Measurements from ENCODE around the gene CPSF7.

The CPSF7 gene

DNA sequence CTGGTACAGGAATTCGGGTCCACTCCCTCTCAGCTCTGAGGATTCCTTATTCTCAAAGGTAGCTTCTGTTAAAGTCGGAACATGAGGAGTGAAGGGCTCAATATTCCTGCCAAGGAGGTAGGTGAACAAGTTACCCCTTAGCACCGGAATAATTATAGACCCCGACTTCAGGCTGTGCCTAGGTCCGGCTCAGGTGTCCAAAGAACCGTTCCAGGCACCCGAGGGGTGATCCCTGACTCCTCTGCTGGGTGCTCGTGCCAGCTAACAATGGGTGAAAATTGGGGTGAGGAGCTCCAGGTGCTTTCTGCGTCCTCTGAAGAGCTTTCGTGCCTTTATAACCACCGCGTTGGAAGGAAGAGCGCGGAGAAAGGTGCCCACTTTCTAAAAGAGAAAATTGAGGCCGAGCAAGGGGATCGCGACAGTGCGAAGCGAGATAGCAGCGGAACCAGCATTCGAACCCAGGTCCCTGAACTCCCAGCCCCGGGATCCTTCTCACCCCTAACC is 68.5 kb downstream of the CPSF7 start:
- Histone ChIP-seq H4K20me1 (ENCODE audit: low read depth, low read length) (no peaks in the 10 kb centered on the region), H3K4me3 (ENCODE audit: insufficient read depth, low read length, poor library complexity, severe bottlenecking) (peak overlapping the region; percentile 78), H3F3A (ENCODE audit: insufficient read depth) (peaks cover 42% of the 10 kb centered on the region), H2AFZ (ENCODE audit: low read depth, low read length, severe bottlenecking) (no peak overlapping the region), H3K79me2 (ENCODE audit: insufficient read depth, low read length) (peaks cover 62% of the 10 kb centered on the region), H3K4me2 (ENCODE audit: low read depth, low read length, poor library complexity, severe bottlenecking) (peak overlapping the region; percentile 82), H3K9ac (ENCODE audit: low read length) (peak overlapping the region; percentile 87), H3K9me3 (ENCODE audit: insufficient read depth, low read length) (no peaks in the 10 kb centered on the region), H3K9me2 (replicated peaks; ENCODE audit: insufficient read depth, low read length) (no peaks in the 10 kb centered on the region), H3K36me3 (ENCODE audit: low read length) (peaks cover 7% of the 10 kb centered on the region; the same call in 1 of the 2 replicates), H3K27ac (ENCODE audit: low read depth, low read length) (peak overlapping the region; percentile 99), H3K27me3 (ENCODE audit: low read length) (no peaks in the 10 kb centered on the region)
- no peak for TF ChIP-seq EZH2phosphoT487 (conservative IDR thresholded peaks at IDR 0.05; ENCODE audit: low read length)
- TF ChIP-seq, protein P1, sequence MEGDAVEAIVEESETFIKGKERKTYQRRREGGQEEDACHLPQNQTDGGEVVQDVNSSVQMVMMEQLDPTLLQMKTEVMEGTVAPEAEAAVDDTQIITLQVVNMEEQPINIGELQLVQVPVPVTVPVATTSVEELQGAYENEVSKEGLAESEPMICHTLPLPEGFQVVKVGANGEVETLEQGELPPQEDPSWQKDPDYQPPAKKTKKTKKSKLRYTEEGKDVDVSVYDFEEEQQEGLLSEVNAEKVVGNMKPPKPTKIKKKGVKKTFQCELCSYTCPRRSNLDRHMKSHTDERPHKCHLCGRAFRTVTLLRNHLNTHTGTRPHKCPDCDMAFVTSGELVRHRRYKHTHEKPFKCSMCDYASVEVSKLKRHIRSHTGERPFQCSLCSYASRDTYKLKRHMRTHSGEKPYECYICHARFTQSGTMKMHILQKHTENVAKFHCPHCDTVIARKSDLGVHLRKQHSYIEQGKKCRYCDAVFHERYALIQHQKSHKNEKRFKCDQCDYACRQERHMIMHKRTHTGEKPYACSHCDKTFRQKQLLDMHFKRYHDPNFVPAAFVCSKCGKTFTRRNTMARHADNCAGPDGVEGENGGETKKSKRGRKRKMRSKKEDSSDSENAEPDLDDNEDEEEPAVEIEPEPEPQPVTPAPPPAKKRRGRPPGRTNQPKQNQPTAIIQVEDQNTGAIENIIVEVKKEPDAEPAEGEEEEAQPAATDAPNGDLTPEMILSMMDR (IDR thresholded peaks at IDR 0.05; ENCODE audit: insufficient read depth, low read length, poor library complexity, severe bottlenecking) = no peak

DNA sequence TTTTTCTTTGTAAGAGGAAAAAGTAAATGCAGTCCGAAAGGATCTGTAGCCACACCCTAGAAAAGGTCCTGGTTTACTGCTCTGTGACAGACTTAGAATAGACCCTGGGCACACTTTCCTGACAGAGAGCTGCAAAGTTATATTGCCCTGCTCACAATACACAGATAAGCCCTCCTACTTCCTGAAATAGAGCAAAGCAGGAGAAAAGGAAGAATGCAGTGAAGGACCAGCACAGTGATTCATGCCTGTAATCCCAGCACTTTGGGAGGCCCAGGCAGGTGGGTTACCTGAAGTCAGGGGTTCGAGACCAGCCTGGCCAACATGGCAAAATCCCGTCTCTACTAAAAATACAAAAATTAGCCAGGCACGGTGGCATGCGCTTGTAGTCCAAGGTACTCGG is 70.3 kb downstream of the CPSF7 start:
- H3K4me2 ChIP-seq (ENCODE audit: low read depth, low read length, poor library complexity, severe bottlenecking) = peak overlapping the region; percentile 82
- H3F3A ChIP-seq (ENCODE audit: insufficient read depth) = peaks cover 43% of the 10 kb centered on the region
- H3K79me2 ChIP-seq (ENCODE audit: insufficient read depth, low read length) = peaks cover 71% of the 10 kb centered on the region
- peak overlapping the region; percentile 78 for H3K4me3 ChIP-seq (ENCODE audit: insufficient read depth, low read length, poor library complexity, severe bottlenecking)
- H3K27me3 ChIP-seq (ENCODE audit: low read length) = no peaks in the 10 kb centered on the region
- no peaks in the 10 kb centered on the region for H4K20me1 ChIP-seq (ENCODE audit: low read depth, low read length)
- H2AFZ ChIP-seq (ENCODE audit: low read depth, low read length, severe bottlenecking) = no peak overlapping the region
- H3K9me3 ChIP-seq (ENCODE audit: insufficient read depth, low read length) = no peaks in the 10 kb centered on the region
- no peak for TF ChIP-seq EZH2phosphoT487 (conservative IDR thresholded peaks at IDR 0.05; ENCODE audit: low read length)
- TF ChIP-seq, protein P1 (IDR thresholded peaks at IDR 0.05; ENCODE audit: insufficient read depth, low read length, poor library complexity, severe bottlenecking) = no peak
- peak overlapping the region; percentile 99 for H3K27ac ChIP-seq (ENCODE audit: low read depth, low read length)
- H3K36me3 ChIP-seq (ENCODE audit: low read length) = no peaks in the 10 kb centered on the region
- H3K9ac ChIP-seq (ENCODE audit: low read length) = peak overlapping the region; percentile 87
- H3K9me2 ChIP-seq (replicated peaks; ENCODE audit: insufficient read depth, low read length) = no peaks in the 10 kb centered on the region

DNA sequence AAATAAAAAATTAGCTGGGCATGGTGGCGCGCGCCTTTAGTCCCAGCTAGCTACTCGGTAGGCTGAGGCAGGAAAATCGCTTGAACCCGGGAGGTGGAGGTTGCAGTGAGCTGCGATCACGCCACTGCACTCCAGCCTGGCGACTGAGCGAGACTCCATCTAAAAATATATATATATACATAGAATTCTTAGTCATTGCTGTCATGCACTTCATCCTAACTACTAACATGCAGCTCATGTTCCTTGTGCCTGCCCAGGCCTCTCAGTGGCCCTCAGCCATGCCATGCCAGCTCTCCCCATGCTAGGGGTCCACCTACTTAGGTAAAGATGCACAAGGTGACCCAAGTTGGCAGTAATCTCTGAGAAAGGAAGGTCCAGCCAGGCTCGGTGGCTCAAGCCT is 71.2 kb downstream of the CPSF7 start:
- Histone ChIP-seq H3K36me3 (ENCODE audit: low read length) (no peaks in the 10 kb centered on the region), H3K27ac (ENCODE audit: low read depth, low read length) (peak overlapping the region; percentile 99), H3F3A (ENCODE audit: insufficient read depth) (peaks cover 43% of the 10 kb centered on the region), H3K4me3 (ENCODE audit: insufficient read depth, low read length, poor library complexity, severe bottlenecking) (peak overlapping the region; percentile 3), H3K9me3 (ENCODE audit: insufficient read depth, low read length) (no peaks in the 10 kb centered on the region), H3K9ac (ENCODE audit: low read length) (peak overlapping the region; percentile 87; the same call in 1 of the 2 replicates), H3K79me2 (ENCODE audit: insufficient read depth, low read length) (peaks cover 71% of the 10 kb centered on the region), H4K20me1 (ENCODE audit: low read depth, low read length) (no peaks in the 10 kb centered on the region), H2AFZ (ENCODE audit: low read depth, low read length, severe bottlenecking) (no peak overlapping the region), H3K4me2 (ENCODE audit: low read depth, low read length, poor library complexity, severe bottlenecking) (peak overlapping the region; percentile 82), H3K9me2 (replicated peaks; ENCODE audit: insufficient read depth, low read length) (no peaks in the 10 kb centered on the region), H3K27me3 (ENCODE audit: low read length) (no peaks in the 10 kb centered on the region)
- TF ChIP-seq EZH2phosphoT487 (conservative IDR thresholded peaks at IDR 0.05; ENCODE audit: low read length) = no peak
- TF ChIP-seq, protein P1 (IDR thresholded peaks at IDR 0.05; ENCODE audit: insufficient read depth, low read length, poor library complexity, severe bottlenecking) = no peak
